GM12874 (cell line): ENCODE results near the gene REEP5.

Source experiments
- TF ChIP-seq, protein P1 (sequence below): IDR thresholded peaks from 2 replicates; pipeline ENCODE4 v1.5.1; 2011; ENCODE audit warnings: low read depth, mild to moderate bottlenecking, control low read depth, low read length, moderate library complexity; ENCODE audit not compliant: insufficient read depth

Gene REEP5

GRCh38 chr5:112861638-112861985 is 60.4 kb downstream of the REEP5 start:
- TF ChIP-seq, protein P1, sequence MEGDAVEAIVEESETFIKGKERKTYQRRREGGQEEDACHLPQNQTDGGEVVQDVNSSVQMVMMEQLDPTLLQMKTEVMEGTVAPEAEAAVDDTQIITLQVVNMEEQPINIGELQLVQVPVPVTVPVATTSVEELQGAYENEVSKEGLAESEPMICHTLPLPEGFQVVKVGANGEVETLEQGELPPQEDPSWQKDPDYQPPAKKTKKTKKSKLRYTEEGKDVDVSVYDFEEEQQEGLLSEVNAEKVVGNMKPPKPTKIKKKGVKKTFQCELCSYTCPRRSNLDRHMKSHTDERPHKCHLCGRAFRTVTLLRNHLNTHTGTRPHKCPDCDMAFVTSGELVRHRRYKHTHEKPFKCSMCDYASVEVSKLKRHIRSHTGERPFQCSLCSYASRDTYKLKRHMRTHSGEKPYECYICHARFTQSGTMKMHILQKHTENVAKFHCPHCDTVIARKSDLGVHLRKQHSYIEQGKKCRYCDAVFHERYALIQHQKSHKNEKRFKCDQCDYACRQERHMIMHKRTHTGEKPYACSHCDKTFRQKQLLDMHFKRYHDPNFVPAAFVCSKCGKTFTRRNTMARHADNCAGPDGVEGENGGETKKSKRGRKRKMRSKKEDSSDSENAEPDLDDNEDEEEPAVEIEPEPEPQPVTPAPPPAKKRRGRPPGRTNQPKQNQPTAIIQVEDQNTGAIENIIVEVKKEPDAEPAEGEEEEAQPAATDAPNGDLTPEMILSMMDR = no peak

DNA sequence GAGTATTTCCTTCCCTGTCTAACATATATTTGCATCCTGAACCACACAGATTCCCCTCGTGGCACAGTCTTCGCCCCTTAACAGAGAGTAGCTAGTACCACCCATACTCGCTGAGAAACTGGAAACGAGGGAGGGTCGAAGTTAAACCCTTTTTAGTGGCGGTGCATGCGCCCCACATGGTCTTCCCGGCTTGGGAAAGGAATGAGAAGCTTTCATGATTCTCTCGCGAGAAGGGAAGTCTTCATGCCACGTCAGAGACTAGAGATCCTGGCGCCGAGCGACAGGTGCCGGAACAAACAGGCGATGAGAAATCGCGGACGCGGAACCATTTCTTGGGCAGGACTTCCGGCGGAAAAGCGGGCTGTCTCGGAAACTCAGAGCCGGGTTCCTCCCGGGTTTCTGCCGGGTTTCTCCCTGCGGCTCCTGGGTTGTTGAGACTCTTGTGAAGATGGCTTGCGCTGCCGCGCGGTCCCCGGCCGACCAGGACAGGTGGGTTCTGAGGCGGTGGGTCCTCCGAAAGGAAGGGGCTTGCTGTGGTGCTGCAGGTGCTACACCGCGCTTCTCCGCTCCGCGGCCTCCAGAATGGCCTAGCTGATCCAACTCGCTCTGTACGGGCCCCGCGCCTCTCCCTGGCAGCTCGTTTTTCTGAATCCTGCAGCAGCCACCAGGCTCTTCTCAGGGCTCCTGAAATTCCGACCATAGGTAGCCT is 60.9 kb downstream of the REEP5 start, which contains the start of gene SRP19:
SRP19 (plus strand) TSS at position 359 of the 709 bp plus-strand sequence; CDS start at position 449, 90 bp downstream.
- TF ChIP-seq, protein P1 = no peak

DNA sequence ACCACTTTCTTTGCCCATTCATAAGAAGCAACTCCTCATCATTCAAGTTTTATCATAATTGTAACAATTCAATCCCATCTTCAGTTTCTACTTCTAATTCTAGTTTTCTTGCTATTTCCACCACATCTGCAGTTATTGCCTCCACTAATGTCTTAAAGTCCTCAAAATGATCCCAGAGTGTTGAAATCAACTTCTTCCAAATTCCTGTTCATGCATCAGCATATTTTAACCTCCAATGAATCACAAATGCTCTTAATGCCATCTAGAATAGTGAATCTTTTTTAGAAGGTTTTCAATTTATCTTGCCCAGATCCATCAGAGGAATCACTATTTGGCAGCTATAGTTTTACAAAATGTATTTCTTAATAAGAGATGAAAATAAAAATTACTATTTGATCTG is 64.2 kb downstream of the REEP5 start:
- TF ChIP-seq, protein P1 = no peak

DNA sequence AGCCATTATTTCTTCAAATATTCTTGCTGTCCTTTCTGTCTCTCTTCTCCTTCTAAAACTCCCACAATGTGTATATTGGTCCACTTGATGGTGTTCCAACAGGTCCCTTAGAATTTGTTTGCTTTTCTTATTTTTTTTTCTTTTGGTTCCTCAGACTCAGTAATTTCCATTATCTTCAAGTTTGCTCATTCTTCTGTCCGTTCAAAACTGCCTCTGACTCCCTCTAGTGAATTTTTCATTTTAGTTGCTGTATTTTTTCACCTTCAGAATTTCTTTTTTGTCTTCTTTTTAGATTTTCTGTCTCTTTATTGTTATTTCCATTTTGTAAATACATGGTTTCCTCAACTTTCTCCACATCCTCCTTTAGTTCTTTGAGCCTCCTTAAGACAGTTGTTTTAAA is 67.4 kb downstream of the REEP5 start:
- TF ChIP-seq, protein P1 = no peak

DNA sequence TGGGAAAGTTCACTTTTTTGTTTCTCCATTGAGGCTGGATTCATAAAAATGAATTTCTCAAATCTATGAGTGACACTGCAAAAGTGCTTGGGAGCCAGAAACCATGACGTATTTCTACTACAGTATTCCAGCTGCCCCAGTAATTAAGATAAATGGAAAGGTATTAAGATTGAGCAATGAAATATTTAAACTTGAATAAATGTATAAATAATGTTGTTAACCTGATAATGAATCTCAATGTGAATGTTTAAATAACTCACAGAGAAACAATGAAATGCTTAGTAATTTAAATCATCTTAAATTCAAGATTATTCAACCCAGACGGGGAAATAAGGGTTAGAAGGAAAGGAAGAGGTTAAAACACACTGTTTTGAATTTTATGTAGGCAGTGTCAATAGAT is 72.1 kb downstream of the REEP5 start:
- TF ChIP-seq, protein P1 = no peak

DNA sequence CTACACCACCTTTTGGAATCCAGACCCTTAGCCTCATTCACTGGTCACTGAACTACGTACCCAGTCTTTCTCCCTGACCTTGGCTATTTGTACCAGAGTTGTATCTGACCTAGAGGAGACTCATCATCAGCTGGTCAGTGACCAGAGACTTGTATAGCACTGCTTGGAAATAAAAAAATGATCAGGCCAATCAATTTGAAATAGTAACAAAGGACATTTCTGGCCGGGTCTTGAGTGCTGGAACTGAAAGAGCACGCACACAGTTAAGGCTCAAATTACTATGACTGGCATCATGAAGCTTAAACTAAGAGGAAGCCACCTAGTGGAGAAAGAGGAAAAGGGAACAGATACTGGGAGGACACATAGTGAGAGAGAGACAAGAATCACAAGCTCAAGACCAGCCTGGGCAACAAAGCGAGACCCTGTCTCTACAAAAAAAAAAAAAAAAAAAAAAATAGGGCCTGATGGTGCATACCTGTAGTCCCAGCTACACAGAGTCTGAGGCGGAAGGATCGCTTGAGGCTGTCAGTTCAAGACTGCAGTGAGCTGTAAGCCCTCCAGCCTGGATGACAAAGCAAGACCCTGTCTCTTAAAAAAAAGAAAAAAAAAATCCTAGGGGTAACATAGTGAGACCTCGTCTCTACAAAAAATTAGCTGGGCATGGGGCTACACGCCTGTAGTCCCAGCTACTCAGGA is 73.8 kb downstream of the REEP5 start:
- TF ChIP-seq, protein P1 = peak; percentile 66

DNA sequence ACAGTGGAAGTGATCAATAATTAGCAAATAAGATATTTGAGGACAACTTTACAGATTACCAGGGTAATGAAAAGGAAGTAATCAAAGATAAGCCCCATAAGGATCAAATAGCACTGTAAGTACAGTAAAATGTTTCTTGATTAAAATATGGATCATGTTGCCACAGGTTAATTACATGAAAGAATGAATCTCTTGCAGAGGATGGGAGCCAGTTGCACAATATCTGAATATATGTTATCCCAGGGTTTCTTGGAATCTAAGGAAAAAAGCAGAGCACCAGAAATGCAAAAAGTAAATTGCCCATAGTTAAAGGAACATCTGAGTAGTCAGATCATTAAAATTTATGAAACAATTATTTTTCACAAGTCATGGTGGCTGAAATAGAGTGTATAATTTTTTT is 74.7 kb downstream of the REEP5 start:
- TF ChIP-seq, protein P1 = no peak
